ENCODE measurements around the gene ALG12. TPM values are rescaled to one million over a fixed set of nuclear protein-coding genes. Genes with fewer than 3 reads are reported as not detected.

Gene ALG12
- total RNA-seq, 1 donor from 2014 or later, result 18.7 TPM

DNA sequence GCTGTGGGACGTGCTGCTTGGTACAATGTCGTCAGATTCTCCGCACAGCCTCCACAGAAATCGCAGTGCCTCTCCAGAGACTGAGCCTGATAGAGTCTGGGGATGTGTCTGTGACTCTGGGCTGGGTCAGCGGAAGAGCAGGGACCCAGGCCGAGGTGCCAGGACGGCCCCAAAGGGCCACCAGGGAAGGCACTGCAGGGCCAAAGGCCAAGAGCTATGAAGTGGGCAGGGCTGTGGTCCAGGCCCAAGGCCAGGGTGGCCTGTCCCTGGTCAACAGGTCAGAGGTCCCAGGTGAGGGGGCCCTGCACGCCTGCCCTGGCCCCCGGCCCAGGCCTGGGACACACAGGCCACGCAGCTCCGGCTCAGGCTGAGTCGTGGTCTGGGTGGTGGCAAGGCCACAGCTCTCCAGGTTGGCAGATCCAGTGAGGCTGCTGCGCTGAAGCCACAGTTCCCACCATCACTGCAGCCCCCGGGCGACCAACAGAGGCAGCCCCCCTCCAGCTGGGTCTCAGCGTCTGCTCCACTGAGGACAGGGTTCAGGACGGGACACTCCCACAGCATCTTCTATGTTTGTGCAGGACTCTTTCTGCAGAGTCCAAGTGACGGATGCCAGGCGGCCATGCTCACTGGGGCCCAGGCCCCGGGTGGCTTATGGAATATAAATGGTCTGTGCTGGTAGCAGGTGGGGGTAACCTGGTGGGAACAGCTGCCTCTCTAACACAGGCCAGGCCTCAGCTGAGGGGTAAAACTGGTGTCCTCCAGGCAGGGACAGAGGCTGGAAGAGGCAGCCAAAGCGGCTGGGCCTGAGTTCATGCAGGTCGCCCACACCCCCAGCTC, 37.6 kb upstream of the ALG12 start:
- TF ChIP-seq, protein P1, sequence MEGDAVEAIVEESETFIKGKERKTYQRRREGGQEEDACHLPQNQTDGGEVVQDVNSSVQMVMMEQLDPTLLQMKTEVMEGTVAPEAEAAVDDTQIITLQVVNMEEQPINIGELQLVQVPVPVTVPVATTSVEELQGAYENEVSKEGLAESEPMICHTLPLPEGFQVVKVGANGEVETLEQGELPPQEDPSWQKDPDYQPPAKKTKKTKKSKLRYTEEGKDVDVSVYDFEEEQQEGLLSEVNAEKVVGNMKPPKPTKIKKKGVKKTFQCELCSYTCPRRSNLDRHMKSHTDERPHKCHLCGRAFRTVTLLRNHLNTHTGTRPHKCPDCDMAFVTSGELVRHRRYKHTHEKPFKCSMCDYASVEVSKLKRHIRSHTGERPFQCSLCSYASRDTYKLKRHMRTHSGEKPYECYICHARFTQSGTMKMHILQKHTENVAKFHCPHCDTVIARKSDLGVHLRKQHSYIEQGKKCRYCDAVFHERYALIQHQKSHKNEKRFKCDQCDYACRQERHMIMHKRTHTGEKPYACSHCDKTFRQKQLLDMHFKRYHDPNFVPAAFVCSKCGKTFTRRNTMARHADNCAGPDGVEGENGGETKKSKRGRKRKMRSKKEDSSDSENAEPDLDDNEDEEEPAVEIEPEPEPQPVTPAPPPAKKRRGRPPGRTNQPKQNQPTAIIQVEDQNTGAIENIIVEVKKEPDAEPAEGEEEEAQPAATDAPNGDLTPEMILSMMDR (IDR thresholded peaks at IDR 0.05; ENCODE audit: insufficient read depth, low read length, severe bottlenecking), result no peak
- H3K36me3 ChIP-seq (ENCODE audit: control insufficient read depth, insufficient read depth, low read length), result no peaks in the 10 kb centered on the region
- FAIRE-seq, result no peak
- no peaks in the 10 kb centered on the region for H3K27me3 ChIP-seq (ENCODE audit: control insufficient read depth, insufficient read depth, low read length)
- DNase-seq (ENCODE audit: low read depth), result no peak
- H3K4me3 ChIP-seq (ENCODE audit: low read depth, low read length), result no peak overlapping the region

DNA sequence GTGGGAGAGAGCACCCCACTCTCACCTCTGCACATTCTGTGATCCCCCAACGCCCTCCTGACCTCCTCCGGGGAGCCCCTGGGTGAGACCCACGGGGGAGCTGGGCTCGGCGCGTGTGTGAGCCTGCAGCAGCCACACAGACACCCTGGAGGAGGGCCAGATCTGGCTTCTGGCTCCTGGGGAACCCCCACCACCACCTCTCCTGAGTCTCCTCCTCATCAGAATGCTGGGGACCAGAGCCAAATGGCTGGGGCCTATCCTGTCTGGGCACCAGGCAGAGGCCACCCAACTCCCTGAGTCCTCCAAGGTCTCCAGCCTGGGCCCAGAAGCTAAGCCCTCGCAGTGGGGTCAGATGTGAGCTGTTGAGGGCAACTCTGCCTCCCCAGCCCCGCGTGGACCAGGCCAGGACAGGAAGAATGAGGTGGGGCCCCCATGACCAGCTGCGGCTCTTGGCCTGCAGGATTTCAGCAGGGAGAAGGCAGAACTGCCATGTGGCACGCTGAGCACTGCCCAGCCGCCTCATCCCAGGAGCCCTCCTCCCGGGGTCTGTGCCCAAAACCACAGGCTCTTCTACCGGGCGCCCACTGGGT, 36.8 kb upstream of the ALG12 start:
- no peak for FAIRE-seq

DNA sequence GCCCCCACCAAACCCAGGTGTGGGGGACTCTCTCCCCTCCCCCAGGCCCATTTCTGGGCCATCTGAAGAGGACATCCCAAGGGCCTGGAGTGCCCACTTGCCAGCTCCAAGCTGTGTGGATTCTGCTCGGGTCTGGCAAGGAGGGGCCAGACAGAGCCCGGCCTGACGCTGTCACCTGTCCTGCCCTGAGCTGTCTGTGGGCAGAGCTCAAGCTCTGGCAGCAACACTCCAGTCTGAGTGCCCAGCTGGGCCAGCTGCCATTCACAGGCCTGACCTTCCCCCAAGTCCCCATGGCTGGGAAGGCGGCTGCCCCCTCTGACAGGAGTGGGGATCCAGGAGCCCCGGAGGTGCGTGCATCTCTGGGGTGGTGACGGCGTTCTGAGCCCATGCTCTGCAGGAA, 36.1 kb upstream of the ALG12 start:
- no peaks in the 10 kb centered on the region for H3K36me3 ChIP-seq (ENCODE audit: control insufficient read depth, insufficient read depth, low read length)
- TF ChIP-seq, protein P1 (IDR thresholded peaks at IDR 0.05; ENCODE audit: insufficient read depth, low read length, severe bottlenecking), result no peak
- FAIRE-seq, result no peak

More for the DNA sequence above, 36.8 kb upstream of the ALG12 start:
- DNase-seq (ENCODE audit: low read depth), result no peak
- no peaks in the 10 kb centered on the region for H3K36me3 ChIP-seq (ENCODE audit: control insufficient read depth, insufficient read depth, low read length)
- no peak overlapping the region for H3K4me3 ChIP-seq (ENCODE audit: low read depth, low read length)
- H3K27me3 ChIP-seq (ENCODE audit: control insufficient read depth, insufficient read depth, low read length), result no peaks in the 10 kb centered on the region
- TF ChIP-seq, protein P1 (IDR thresholded peaks at IDR 0.05; ENCODE audit: insufficient read depth, low read length, severe bottlenecking), result no peak

DNA sequence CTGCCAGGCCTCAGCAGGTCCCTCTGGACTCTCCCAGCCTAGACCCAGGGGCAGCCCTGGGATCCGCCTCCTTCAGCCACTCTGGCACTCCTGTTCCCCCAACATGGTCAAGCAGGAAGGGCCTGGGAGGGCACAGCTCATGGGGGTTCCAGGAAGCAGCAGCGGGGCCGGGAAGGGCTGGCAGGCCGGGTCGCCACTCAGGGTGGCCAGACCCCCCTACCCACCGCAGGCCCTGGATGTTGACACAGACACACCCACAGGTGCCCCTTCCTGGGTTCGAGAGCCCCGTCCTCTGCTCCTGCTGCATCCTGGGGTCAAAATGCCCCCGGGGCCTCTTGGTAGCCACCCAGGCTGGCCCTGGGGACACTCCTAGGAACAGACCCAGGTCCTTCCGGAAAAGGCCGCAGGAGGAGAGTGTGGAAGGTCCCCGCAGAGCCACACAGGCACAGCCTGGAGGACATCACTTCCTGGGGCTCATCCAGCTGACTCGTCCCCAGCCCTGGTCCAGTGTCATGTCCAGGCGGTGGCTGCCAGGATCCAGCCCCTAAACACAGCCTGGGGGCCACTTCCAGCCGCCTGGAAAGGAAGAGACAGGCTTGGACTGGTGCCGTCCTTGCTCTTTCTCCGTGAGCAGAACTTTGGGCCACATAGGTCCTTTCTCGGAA, 35.6 kb upstream of the ALG12 start:
- H3K27me3 ChIP-seq (ENCODE audit: control insufficient read depth, insufficient read depth, low read length), result no peaks in the 10 kb centered on the region
- DNase-seq (ENCODE audit: low read depth), result no peak
- TF ChIP-seq, protein P1 (IDR thresholded peaks at IDR 0.05; ENCODE audit: insufficient read depth, low read length, severe bottlenecking), result no peak
- H3K36me3 ChIP-seq (ENCODE audit: control insufficient read depth, insufficient read depth, low read length), result no peaks in the 10 kb centered on the region
- no peak for FAIRE-seq
- no peak overlapping the region for H3K4me3 ChIP-seq (ENCODE audit: low read depth, low read length)

More for the DNA sequence above, 36.1 kb upstream of the ALG12 start:
- H3K4me3 ChIP-seq (ENCODE audit: low read depth, low read length), result no peak overlapping the region
- H3K27me3 ChIP-seq (ENCODE audit: control insufficient read depth, insufficient read depth, low read length), result no peaks in the 10 kb centered on the region
- DNase-seq (ENCODE audit: low read depth), result no peak

DNA sequence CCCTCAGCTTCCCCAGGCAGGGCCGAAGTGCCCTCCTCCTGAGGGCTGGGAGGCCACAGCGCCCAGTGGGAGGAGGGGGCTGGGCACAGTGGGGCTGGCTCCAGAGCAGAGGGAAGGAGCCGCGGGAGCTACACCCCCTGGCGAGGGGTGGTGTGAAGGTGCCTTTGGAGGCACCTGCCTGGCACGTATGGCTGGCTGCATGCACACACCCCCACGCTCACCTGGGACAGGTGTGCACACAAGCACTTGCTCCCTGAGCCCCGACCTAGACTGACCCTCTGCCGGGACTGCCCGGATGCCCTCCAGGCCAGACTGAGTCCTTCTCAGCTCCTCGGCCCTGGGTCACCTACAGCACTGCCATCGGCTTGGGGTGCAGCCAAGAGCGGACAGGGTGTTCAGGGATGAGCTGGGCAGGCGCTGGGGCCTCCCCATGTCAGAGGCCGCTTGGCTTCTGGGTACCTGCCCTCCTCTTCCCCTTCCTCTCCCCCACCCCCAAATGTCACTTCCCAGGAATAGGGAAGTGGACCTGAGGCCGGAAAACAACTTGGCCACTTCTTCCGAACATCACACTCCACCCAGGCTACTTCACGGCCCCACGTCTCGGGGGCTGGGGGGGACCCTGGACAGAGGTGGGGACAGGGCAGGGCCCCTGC, 34.9 kb upstream of the ALG12 start:
- Histone ChIP-seq H3K27me3 (ENCODE audit: control insufficient read depth, insufficient read depth, low read length) (no peaks in the 10 kb centered on the region), H3K36me3 (ENCODE audit: control insufficient read depth, insufficient read depth, low read length) (no peaks in the 10 kb centered on the region), H3K4me3 (ENCODE audit: low read depth, low read length) (no peak overlapping the region)
- DNase-seq (ENCODE audit: low read depth) (no peak), FAIRE-seq (no peak)
- TF ChIP-seq, protein P1 (IDR thresholded peaks at IDR 0.05; ENCODE audit: insufficient read depth, low read length, severe bottlenecking), result no peak

All from bronchial epithelial cell (primary cell).